IMR-90 (cell line): ENCODE results near the gene SRSF4. TPM values are rescaled to one million over a fixed set of nuclear protein-coding genes. Genes with fewer than 3 reads are reported as not detected.

Source experiments
- ATAC-seq: fragments of 200-7000 bp; cut with Tn5 transposase; 2 replicates; pipeline ENCODE4 v1.9.1; 2020; ENCODE audit warnings: low read depth, mild to moderate bottlenecking, moderate library complexity
- BruUV-seq: library from RNA; stranded (reverse); fragments of 400-500 nt; replicated peaks from 2 replicates; lab custom pipeline; 2021; lab: Mats Ljungman, UMichigan
- CTCF ChIA-PET: fragments of 300-600 bp; formaldehyde crosslinking; extraction: SDS; loops from one replicate; lab custom pipeline; 2021; ENCODE audit warnings: antibody characterized with exemption; lab: Yijun Ruan, JAX
- POLR2A ChIA-PET: fragments of 300-600 bp; sonication (Branson Sonifier 250); formaldehyde crosslinking; loops from one replicate; lab custom pipeline; 2022; ENCODE audit warnings: antibody characterized with exemption; ENCODE audit not compliant: unreplicated experiment; lab: Charles Lee
- DNase-seq: peaks from one replicate; pipeline ENCODE4 v3.0.0; 2013
- H2AFZ ChIP-seq: replicated peaks from 2 replicates; pipeline ENCODE3; 2013; ENCODE audit warnings: low read length, mild to moderate bottlenecking; ENCODE audit not compliant: poor library complexity
- H2AK5ac ChIP-seq: 2 replicates; pipeline ENCODE4 v1.6.1; 2013; ENCODE audit warnings: low read depth, low read length, inconsistent platforms
- H2AK9ac ChIP-seq: replicated peaks from 2 replicates; pipeline ENCODE3; 2013; ENCODE audit warnings: mild to moderate bottlenecking, low read depth, low read length, moderate library complexity; ENCODE audit not compliant: poor library complexity
- H2BK120ac ChIP-seq: 2 replicates; pipeline ENCODE4 v1.6.1; 2013; ENCODE audit warnings: low read depth, low read length, inconsistent platforms
- H2BK15ac ChIP-seq: 3 replicates; pipeline ENCODE4 v1.6.1; 2013; ENCODE audit warnings: low read depth, low read length, inconsistent platforms
- H2BK20ac ChIP-seq: 2 replicates; pipeline ENCODE4 v1.6.1; 2013; ENCODE audit warnings: low read depth, mild to moderate bottlenecking, inconsistent platforms, low read length, moderate library complexity
- H2BK5ac ChIP-seq: 2 replicates; pipeline ENCODE4 v1.6.1; 2013; ENCODE audit warnings: mild to moderate bottlenecking, low read depth, low read length, inconsistent platforms; ENCODE audit not compliant: poor library complexity, severe bottlenecking
- H3K14ac ChIP-seq: replicated peaks from 2 replicates; pipeline ENCODE4 v1.6.1; 2013; ENCODE audit warnings: low read depth, low read length, inconsistent platforms
- H3K18ac ChIP-seq: 2 replicates; pipeline ENCODE4 v1.6.1; 2013; ENCODE audit warnings: low read depth, low read length, control low read depth
- H3K23ac ChIP-seq: 2 replicates; pipeline ENCODE4 v1.6.1; 2013; ENCODE audit warnings: low read depth, low read length, inconsistent platforms
- H3K27ac ChIP-seq: 2 replicates; pipeline ENCODE4 v1.5.1; 2013; ENCODE audit warnings: mild to moderate bottlenecking, control low read depth, low read length; ENCODE audit not compliant: insufficient read depth
- H3K27me3 ChIP-seq: 2 replicates; pipeline ENCODE4 v1.6.1; 2013; ENCODE audit warnings: low read length; ENCODE audit not compliant: control insufficient read depth, insufficient read depth
- H3K36me3 ChIP-seq: 2 replicates; pipeline ENCODE4 v1.6.1; 2013; ENCODE audit warnings: low read length, mixed read lengths; ENCODE audit not compliant: control insufficient read depth, insufficient read depth
- H3K4ac ChIP-seq: 2 replicates; pipeline ENCODE4 v1.6.1; 2013; ENCODE audit warnings: low read depth, low read length, inconsistent platforms
- H3K4me1 ChIP-seq: 2 replicates; pipeline ENCODE4 v1.6.1; 2013; ENCODE audit warnings: low read length, mixed read lengths; ENCODE audit not compliant: control insufficient read depth, insufficient read depth
- H3K4me2 ChIP-seq: 2 replicates; pipeline ENCODE4 v1.6.1; 2013; ENCODE audit warnings: low read depth, mild to moderate bottlenecking, control low read depth, low read length, moderate library complexity
- H3K4me3 ChIP-seq: 2 replicates; pipeline ENCODE4 v1.5.1; 2013; ENCODE audit warnings: low read depth, mild to moderate bottlenecking, control low read depth, low read length, moderate library complexity; ENCODE audit not compliant: insufficient read depth
- H3K56ac ChIP-seq: 2 replicates; pipeline ENCODE4 v1.6.1; 2013; ENCODE audit warnings: low read length, inconsistent platforms; ENCODE audit not compliant: insufficient read depth; ENCODE audit errors: extremely low read depth
- H3K79me1 ChIP-seq, 2 experiments: 2 replicates each; pipeline ENCODE4 v1.6.1; 2013; ENCODE audit warnings: low read length in 2 of 2, inconsistent platforms in 1 of 2, low read depth in 1 of 2
- H3K9ac ChIP-seq: 2 replicates; pipeline ENCODE4 v1.6.1; 2013; ENCODE audit warnings: low read depth, low read length, control low read depth
- H3K9me1 ChIP-seq: 2 replicates; pipeline ENCODE4 v1.6.1; 2013; ENCODE audit warnings: low read length, inconsistent platforms; ENCODE audit not compliant: insufficient read depth
- H3K9me3 ChIP-seq: 2 replicates; pipeline ENCODE4 v1.6.1; 2013; ENCODE audit warnings: low read length; ENCODE audit not compliant: control insufficient read depth, insufficient read depth
- H4K20me1 ChIP-seq: 2 replicates; pipeline ENCODE4 v1.6.1; 2013; ENCODE audit warnings: low read length, inconsistent platforms; ENCODE audit not compliant: insufficient read depth
- H4K5ac ChIP-seq: 2 replicates; pipeline ENCODE4 v1.6.1; 2013; ENCODE audit warnings: mild to moderate bottlenecking, low read depth, low read length, control low read depth
- H4K8ac ChIP-seq, 2 experiments: 2 replicates each; pipeline ENCODE4 v1.6.1; 2013; ENCODE audit warnings: low read depth in 2 of 2, low read length in 2 of 2, control low read depth in 1 of 2, inconsistent platforms in 1 of 2
- H4K91ac ChIP-seq: 2 replicates; pipeline ENCODE4 v1.6.1; 2013; ENCODE audit warnings: low read depth, low read length, inconsistent platforms; ENCODE audit not compliant: insufficient read depth
- BHLHE40 ChIP-seq: fragments of 150-350 bp; IDR thresholded peaks from 2 replicates; pipeline ENCODE4 v1.6.1; 2016; ENCODE audit warnings: mild to moderate bottlenecking, low read depth, low read length
- CEBPB ChIP-seq: IDR thresholded peaks from 2 replicates; pipeline ENCODE4 v1.6.1; 2012; ENCODE audit warnings: low read depth, low read length, improper control_type of control experiment
- CHD1 ChIP-seq: IDR thresholded peaks from 2 replicates; pipeline ENCODE4 v1.6.1; 2012; ENCODE audit warnings: low read depth, low read length, improper control_type of control experiment
- CTCF ChIP-seq: conservative IDR thresholded peaks from 2 replicates; pipeline ENCODE4 v1.5.1; 2012; ENCODE audit warnings: mild to moderate bottlenecking, low read depth, low read length, improper control_type of control experiment
- ELK1 ChIP-seq: fragments of 150-350 bp; IDR thresholded peaks from 2 replicates; pipeline ENCODE4 v1.6.1; 2016; ENCODE audit warnings: low read depth, mild to moderate bottlenecking, low read length, moderate library complexity, borderline replicate concordance
- FOS ChIP-seq: fragments of 150-350 bp; IDR thresholded peaks from 2 replicates; pipeline ENCODE4 v1.6.1; 2016; ENCODE audit warnings: low read depth, low read length
- MAFK ChIP-seq: IDR thresholded peaks from 2 replicates; pipeline ENCODE4 v1.6.1; 2012; ENCODE audit warnings: low read depth, low read length, improper control_type of control experiment
- MAZ ChIP-seq: IDR thresholded peaks from 2 replicates; pipeline ENCODE4 v1.6.1; 2012; ENCODE audit warnings: low read depth, mild to moderate bottlenecking, low read length, improper control_type of control experiment, moderate library complexity, borderline replicate concordance
- MXI1 ChIP-seq: IDR thresholded peaks from 2 replicates; pipeline ENCODE4 v1.6.1; 2012; ENCODE audit warnings: low read depth, mild to moderate bottlenecking, low read length, moderate library complexity, borderline replicate concordance
- POLR2A ChIP-seq: IDR thresholded peaks from 2 replicates; pipeline ENCODE4 v1.6.1; 2012; ENCODE audit warnings: mild to moderate bottlenecking, low read depth, low read length
- RAD21 ChIP-seq: IDR thresholded peaks from 2 replicates; pipeline ENCODE4 v1.6.1; 2012; ENCODE audit warnings: low read length, improper control_type of control experiment
- RCOR1 ChIP-seq: IDR thresholded peaks from 2 replicates; pipeline ENCODE4 v1.6.1; 2012; ENCODE audit warnings: mild to moderate bottlenecking, low read length, improper control_type of control experiment; ENCODE audit not compliant: insufficient replicate concordance
- RFX5 ChIP-seq: IDR thresholded peaks from 2 replicates; pipeline ENCODE4 v1.8.0; 2012; ENCODE audit warnings: low read depth, mild to moderate bottlenecking, low read length, moderate library complexity
- SMC3 ChIP-seq: fragments of 150-350 bp; IDR thresholded peaks from 2 replicates; pipeline ENCODE4 v1.6.1; 2016; ENCODE audit warnings: low read depth, mild to moderate bottlenecking, antibody characterized with exemption, low read length, moderate library complexity
- USF2 ChIP-seq: fragments of 150-350 bp; IDR thresholded peaks from 2 replicates; pipeline ENCODE4 v1.6.1; 2017; ENCODE audit warnings: mild to moderate bottlenecking, antibody characterized with exemption, low read length, low read depth
- WGBS, 2 experiments: methylation state at CpG; one replicate each; pipeline versions ENCODE4 v1.1.5 to v1.1.7; 2013; ENCODE audit warnings: missing lambda C conversion rate in 2 of 2; ENCODE audit not compliant: insufficient read length in 1 of 2; ENCODE audit errors: extremely low coverage in 2 of 2; 5-methylcytosine and 5-hydroxymethylcytosine counted together
- dilution Hi-C: fragments of 300-500 bp; cut with HindIII; formaldehyde crosslinking; loops from one replicate; pipeline ENCODE4 v1.14.3; 2018; ENCODE audit warnings: low sequenced_read_pairs; ENCODE audit not compliant: unreplicated experiment
- in situ Hi-C: fragments of 300-500 bp; cut with MboI; formaldehyde crosslinking; loops from 3 replicates; pipeline ENCODE4 v1.14.3; 2019; ENCODE audit warnings: low sequenced_read_pairs, inconsistent platforms, mixed read lengths
- intact Hi-C: fragments of 100-400 bp; cut with micrococcal nuclease; formaldehyde crosslinking; loops from 2 replicates; pipeline ENCODE4 v1.10.0; 2022
- polyA plus RNA-seq, 3 experiments: library from polyadenylated mRNA; depleted of rRNA; stranded (reverse); fragments of >200 nt; gene quantifications; 2 replicates each; pipeline ENCODE4 v1.2.3, GENCODE V29; 2012; ENCODE audit warnings: low replicate concordance in 1 of 3
- total RNA-seq: library from RNA; depleted of rRNA; stranded (reverse); fragments of >200 nt; gene quantifications from 2 replicates; pipeline ENCODE4 v1.2.3, GENCODE V29; 2012

The SRSF4 gene
- total and polyA plus RNA-seq, 2 of the 4 experiments (the other 2 are of a cell fraction) = 20.8 to 48.5 TPM

- dilution Hi-C loops (no loop called here), intact Hi-C loops (no loop called here), in situ Hi-C loops (no loop called here)
- Histone ChIP-seq H3K36me3 (peaks cover 20% of the 10 kb centered on the region), H3K4ac (no peak overlapping the region), H2AK9ac (no peak overlapping the region), H4K91ac (no peak overlapping the region), H3K27me3 (no peaks in the 10 kb centered on the region), H2BK20ac (no peak overlapping the region), H3K4me3 (no peak overlapping the region), H3K4me2 (no peak overlapping the region), H3K18ac (no peak overlapping the region), H3K9me1 (peaks cover 10% of the 10 kb centered on the region), H3K23ac (no peak overlapping the region), H4K5ac (no peak overlapping the region), H3K9ac (no peak overlapping the region), H4K20me1 (no peaks in the 10 kb centered on the region), H3K14ac (no peak overlapping the region), H3K27ac (no peak overlapping the region), H3K4me1 (peaks cover 11% of the 10 kb centered on the region), H2BK15ac (no peak overlapping the region), H3K9me3 (no peaks in the 10 kb centered on the region), H2BK5ac (no peak overlapping the region), H3K79me1 (peaks cover 0 to 5% of the 10 kb centered on the region in 2 experiments; a peak in 1 of 4 replicates), H3K56ac (no peak overlapping the region), H2AFZ (no peak overlapping the region), H2AK5ac (no peak overlapping the region), H4K8ac (no peak overlapping the region), H2BK120ac (no peak overlapping the region)
- WGBS, 2 experiments = no CpG with 5 or more reads among the region's 7 CpGs
- CTCF ChIA-PET = interaction anchor here (0.6 to 1.9 kb wide), 2 partner anchors 181 to 328 kb away, joined by 5 to 6 read pairs; no protein-coding TSS in a partner anchor
- POLR2A ChIA-PET = no interaction called here
- peak; percentile 7; the same call in 1 of the 2 replicates for ATAC-seq
- no peak for DNase-seq
- BruUV-seq = no TSS peak
- TF ChIP-seq RFX5 = no peak
- no peak for TF ChIP-seq CHD1
- TF ChIP-seq USF2 = no peak
- no peak for TF ChIP-seq MXI1
- TF ChIP-seq CEBPB = no peak
- no peak for TF ChIP-seq ELK1
- no peak for TF ChIP-seq MAFK
- TF ChIP-seq MAZ = no peak
- TF ChIP-seq FOS = no peak
- TF ChIP-seq BHLHE40 = no peak
- no peak for TF ChIP-seq SMC3
- no peak for TF ChIP-seq POLR2A
- TF ChIP-seq RCOR1 = no peak
- no peak for TF ChIP-seq CTCF
- no peak for TF ChIP-seq RAD21
Observed at GRCh38 chr1:29210278-29211085, 28.8 kb upstream of the SRSF4 start.
